Heart left ventricle (tissue), 16 donors: ENCODE data around the gene EDC4. TPM values are rescaled to one million over a fixed set of nuclear protein-coding genes. Genes with fewer than 3 reads are reported as not detected.

ENCODE experiments used
- ATAC-seq, 4 donors: fragments of 200-7000 bp; cut with Tn5 transposase; one replicate each; pipeline ENCODE4 v1.9.1; 2020 to 2022; ENCODE audit warnings: moderate library complexity in 4 of 4, mild to moderate bottlenecking in 3 of 4, moderate number of reproducible peaks in 1 of 4
- DNase-seq, 5 donors: peaks; one replicate each; pipeline ENCODE4 v3.0.0-alpha.2; 2020
- H3K27ac ChIP-seq, 12 donors: fragments of 200-600 bp; sonication (generic) in 4 of 12; one replicate each; pipeline versions ENCODE4 v1.5.0 to v1.8.0; 2016 to 2022; ENCODE audit warnings: mild to moderate bottlenecking in 2 of 12
- H3K27me3 ChIP-seq, 9 donors: fragments of 200-600 bp; sonication (generic) in 2 of 9; one replicate each; pipeline versions ENCODE4 v1.5.1 to v1.8.0; 2016 to 2022; ENCODE audit warnings: mild to moderate bottlenecking in 3 of 9
- H3K36me3 ChIP-seq, 9 donors: fragments of 200-600 bp; sonication (generic) in 2 of 9; one replicate each; pipeline versions ENCODE4 v1.5.0 to v1.8.0; 2018 to 2022; ENCODE audit warnings: mild to moderate bottlenecking in 2 of 9
- H3K4me1 ChIP-seq, 12 donors: fragments of 200-600 bp; sonication (generic) in 4 of 12; one replicate each; pipeline versions ENCODE4 v1.5.0 to v1.8.0; 2016 to 2022; ENCODE audit warnings: mild to moderate bottlenecking in 3 of 12
- H3K4me3 ChIP-seq, 12 donors: fragments of 200-600 bp; sonication (generic) in 4 of 12; one replicate each; pipeline versions ENCODE4 v1.5.0 to v1.8.0; 2017 to 2022; ENCODE audit warnings: mild to moderate bottlenecking in 9 of 12, moderate library complexity in 4 of 12
- H3K9me3 ChIP-seq, 12 donors: fragments of 200-600 bp; sonication (generic) in 4 of 12; one replicate each; pipeline versions ENCODE4 v1.5.0 to v1.8.0; 2016 to 2022; ENCODE audit warnings: mild to moderate bottlenecking in 1 of 12
- CTCF ChIP-seq, 12 donors: fragments of 200-600 bp; sonication (generic) in 4 of 12; IDR thresholded peaks; one replicate each; pipeline versions ENCODE4 v1.5.0 to v1.8.0; 2018 to 2022; ENCODE audit warnings: antibody characterized with exemption in 12 of 12, mild to moderate bottlenecking in 5 of 12
- POLR2A ChIP-seq, 2 donors: fragments of 450-650 bp; IDR thresholded peaks; one replicate each; pipeline ENCODE4 v1.6.1; 2017; ENCODE audit warnings: antibody characterized with exemption in 2 of 2, mild to moderate bottlenecking in 2 of 2, moderate library complexity in 2 of 2
- WGBS, 4 donors: extraction: QIAGEN DNeasy Blood & Tissue Kit in 2 of 4; methylation state at CpG; one replicate each; pipeline versions ENCODE4 v1.1.5 to v1.1.7; 2013 to 2018; 5-methylcytosine and 5-hydroxymethylcytosine counted together
- intact Hi-C, 10 donors: fragments of 100-400 bp; cut with DNase I; formaldehyde crosslinking; loops; one replicate each; pipeline versions ENCODE4 v1.11.1 to v1.14.2; 2022
- polyA plus RNA-seq, 2 donors: library from polyadenylated mRNA; stranded (reverse); fragments of 200-250 nt; gene quantifications; one replicate each; pipeline ENCODE4 v1.2.3, GENCODE V29; 2013
- total RNA-seq, 9 donors: library from RNA; depleted of rRNA in 2 of 9; stranded (reverse); fragments of >200 nt in 2 of 9; fragmentation: NEBNext Ultra II Directional in 3 of 9; extraction: Animal tissue kit (Norgen Biotek cat#: 25700) in 3 of 9; gene quantifications; one replicate each; pipeline versions ENCODE4 v1.1.0 to v1.2.4, GENCODE V29; 2016 to 2023
- donor health status: ischemic (EF 13 %, LVEDD 7.1; RV severe dilation, severe dysfunction).
- donor health status: healthy with polysubstance abuse.
- donor health status: DM: no; HTN: yes; CAD: no.
- donor health status: DM: no; HTN: no; CAD: no.
- donor health status: ischemic (EF 25% LVEDD 6.9; RV normal size, moderate dysfunction).
- donor health status: ischemic (EF 25% LVEDD 5.7; RV mildly dilated, moderate dysfunction).
- donor health status: healthy.
- donor health status: DM: yes; HTN: yes; CAD: no.
- donor health status: ischemic (EF 35%, LVEDD 5.7; RV mildly dilated, moderate dysfunction).
- donor health status: nonischemic (EF 11% LVEDD 7.7; RV severe dilation, severe dysfunction).
- donor health status: DM: yes; HTN: yes; CAD: no.
- donor health status: PGD.
- donor health status: ischemic (EF 29% LVEDD 5.4; RV normal size, mild dysfunction).
- donor health status: nonischemic (EF 23%, LVEDD 6.1; RV moderate dilation, normal function).

Gene EDC4
- total and polyA plus RNA-seq, 11 donors: 26.2 to 42.5 (median 32.0) TPM

GRCh38 chr16:67885976-67886375 lies 13.1 kb downstream of the EDC4 start:
- Histone ChIP-seq H3K9me3 (no peaks in the 10 kb centered on the region), H3K36me3 (peaks cover 0 to 54% (median 39%) of the 10 kb centered on the region in 9 donors), H3K27ac (no peak overlapping the region), H3K27me3 (no peaks in the 10 kb centered on the region), H3K4me3 (no peak overlapping the region), H3K4me1 (peaks cover 0 to 42% (median 29%) of the 10 kb centered on the region in 12 donors)
- intact Hi-C loops: loop anchor here in 2 of 10 donors (10.0 kb wide), 2 partner anchors 149 to 159 kb away; no protein-coding TSS in a partner anchor
- DNase-seq (no peak), ATAC-seq (no peak)
- no peak for TF ChIP-seq CTCF (IDR thresholded peaks at IDR 0.05)
- no peak for TF ChIP-seq POLR2A (IDR thresholded peaks at IDR 0.05)
- 95 to 96% (median 96%) methylated on average over 18 to 19 of the region's 19 CpGs for WGBS, 4 donors

GRCh38 chr16:67886387-67886786 lies 13.5 kb downstream of the EDC4 start:
- 92 to 96% (median 95%) methylated on average over 5 of the region's 5 CpGs for WGBS, 4 donors
- Histone ChIP-seq H3K9me3 (no peaks in the 10 kb centered on the region), H3K4me3 (no peak overlapping the region), H3K4me1 (peaks cover 0 to 38% (median 28%) of the 10 kb centered on the region in 12 donors), H3K36me3 (peaks cover 0 to 50% (median 35%) of the 10 kb centered on the region in 9 donors), H3K27me3 (no peaks in the 10 kb centered on the region), H3K27ac (no peak overlapping the region)
- no peak for DNase-seq
- ATAC-seq: no peak
- no peak for TF ChIP-seq POLR2A (IDR thresholded peaks at IDR 0.05)
- TF ChIP-seq CTCF (IDR thresholded peaks at IDR 0.05): no peak
- intact Hi-C loops: loop anchor here in 2 of 10 donors (10.0 kb wide), 2 partner anchors 148 to 158 kb away; no protein-coding TSS in a partner anchor

GRCh38 chr16:67888331-67888730 lies 15.5 kb downstream of the EDC4 start:
- ATAC-seq: no peak
- intact Hi-C loops: loop anchor here in 2 of 10 donors (10.0 kb wide), 2 partner anchors 146 to 156 kb away; no protein-coding TSS in a partner anchor

GRCh38 chr16:67892375-67892774 lies 19.5 kb downstream of the EDC4 start:
- Histone ChIP-seq H3K27me3 (no peaks in the 10 kb centered on the region), H3K4me1 (peaks cover 15 to 48% (median 41%) of the 10 kb centered on the region in 12 donors), H3K36me3 (no peaks in the 10 kb centered on the region), H3K4me3 (peak overlapping the region in 11 of 12 donors; percentile 68 to 99 (median 88)), H3K9me3 (no peaks in the 10 kb centered on the region), H3K27ac (peak overlapping the region in 10 of 12 donors; percentile 71 to 98 (median 86))
- no peak for ATAC-seq
- WGBS, 4 donors: 74 to 81% (median 79%) methylated on average over 5 of the region's 5 CpGs
- no peak for TF ChIP-seq POLR2A (IDR thresholded peaks at IDR 0.05)
- TF ChIP-seq CTCF (IDR thresholded peaks at IDR 0.05): no peak
- DNase-seq: no peak
- intact Hi-C loops: no loop called here

More at GRCh38 chr16:67888331-67888730, 15.5 kb downstream of the EDC4 start:
- Histone ChIP-seq H3K36me3 (peaks cover 0 to 31% (median 17%) of the 10 kb centered on the region in 9 donors), H3K4me3 (no peak overlapping the region), H3K9me3 (no peaks in the 10 kb centered on the region), H3K4me1 (peaks cover 5 to 29% (median 17%) of the 10 kb centered on the region in 12 donors), H3K27me3 (no peaks in the 10 kb centered on the region), H3K27ac (no peak overlapping the region)
- no peak for DNase-seq
- TF ChIP-seq POLR2A (IDR thresholded peaks at IDR 0.05): no peak
- TF ChIP-seq CTCF (IDR thresholded peaks at IDR 0.05): no peak
- WGBS, 4 donors: 82 to 100% (median 89%) methylated on average over 3 of the region's 3 CpGs
